ENCODE results near the gene SPTLC3.

DNA sequence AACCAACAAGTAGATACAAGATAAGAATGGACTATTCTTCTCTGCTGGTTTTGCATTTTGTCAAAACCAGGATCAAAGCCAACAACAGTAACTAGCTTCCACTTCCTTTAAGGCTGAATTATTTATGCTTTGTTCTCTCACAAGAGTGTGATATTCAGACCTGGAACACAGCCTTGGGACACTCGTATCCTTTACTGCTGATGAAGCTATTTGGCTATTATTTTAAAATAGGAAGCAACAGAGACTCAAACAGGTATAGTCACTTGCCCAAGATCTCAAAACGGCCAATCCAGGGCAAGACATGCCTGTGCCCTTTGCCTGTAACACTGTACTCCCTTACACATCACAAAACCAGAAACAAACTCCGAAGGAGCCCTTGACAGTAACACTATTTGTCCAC lies 19.9 kb downstream of the SPTLC3 start:
- no peak for TF ChIP-seq YY1 (IDR thresholded peaks at IDR 0.05; ENCODE audit: low read depth)
- TF ChIP-seq CTCF (IDR thresholded peaks at IDR 0.05) = no peak
- TF ChIP-seq NFIC (IDR thresholded peaks at IDR 0.05; ENCODE audit: borderline replicate concordance) = no peak
- TF ChIP-seq ELF1 (IDR thresholded peaks at IDR 0.05) = no peak
- TF ChIP-seq PBX3 (IDR thresholded peaks at IDR 0.05) = no peak
- no peak for TF ChIP-seq RFX5 (IDR thresholded peaks at IDR 0.05; ENCODE audit: low read length)
- no peak for TF ChIP-seq POLR2AphosphoS5 (IDR thresholded peaks at IDR 0.05; ENCODE audit: low read depth, low read length)
- TF ChIP-seq ZBTB33 (IDR thresholded peaks at IDR 0.05; ENCODE audit: borderline replicate concordance, low read depth) = no peak
- TF ChIP-seq JUND (IDR thresholded peaks at IDR 0.05) = no peak
- TF ChIP-seq NRF1 (IDR thresholded peaks at IDR 0.05; ENCODE audit: low read depth, low read length) = no peak
- TF ChIP-seq, protein P1, sequence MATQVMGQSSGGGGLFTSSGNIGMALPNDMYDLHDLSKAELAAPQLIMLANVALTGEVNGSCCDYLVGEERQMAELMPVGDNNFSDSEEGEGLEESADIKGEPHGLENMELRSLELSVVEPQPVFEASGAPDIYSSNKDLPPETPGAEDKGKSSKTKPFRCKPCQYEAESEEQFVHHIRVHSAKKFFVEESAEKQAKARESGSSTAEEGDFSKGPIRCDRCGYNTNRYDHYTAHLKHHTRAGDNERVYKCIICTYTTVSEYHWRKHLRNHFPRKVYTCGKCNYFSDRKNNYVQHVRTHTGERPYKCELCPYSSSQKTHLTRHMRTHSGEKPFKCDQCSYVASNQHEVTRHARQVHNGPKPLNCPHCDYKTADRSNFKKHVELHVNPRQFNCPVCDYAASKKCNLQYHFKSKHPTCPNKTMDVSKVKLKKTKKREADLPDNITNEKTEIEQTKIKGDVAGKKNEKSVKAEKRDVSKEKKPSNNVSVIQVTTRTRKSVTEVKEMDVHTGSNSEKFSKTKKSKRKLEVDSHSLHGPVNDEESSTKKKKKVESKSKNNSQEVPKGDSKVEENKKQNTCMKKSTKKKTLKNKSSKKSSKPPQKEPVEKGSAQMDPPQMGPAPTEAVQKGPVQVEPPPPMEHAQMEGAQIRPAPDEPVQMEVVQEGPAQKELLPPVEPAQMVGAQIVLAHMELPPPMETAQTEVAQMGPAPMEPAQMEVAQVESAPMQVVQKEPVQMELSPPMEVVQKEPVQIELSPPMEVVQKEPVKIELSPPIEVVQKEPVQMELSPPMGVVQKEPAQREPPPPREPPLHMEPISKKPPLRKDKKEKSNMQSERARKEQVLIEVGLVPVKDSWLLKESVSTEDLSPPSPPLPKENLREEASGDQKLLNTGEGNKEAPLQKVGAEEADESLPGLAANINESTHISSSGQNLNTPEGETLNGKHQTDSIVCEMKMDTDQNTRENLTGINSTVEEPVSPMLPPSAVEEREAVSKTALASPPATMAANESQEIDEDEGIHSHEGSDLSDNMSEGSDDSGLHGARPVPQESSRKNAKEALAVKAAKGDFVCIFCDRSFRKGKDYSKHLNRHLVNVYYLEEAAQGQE (IDR thresholded peaks at IDR 0.05; ENCODE audit: low read depth, low read length) = no peak
- no peak for TF ChIP-seq TAF1 (IDR thresholded peaks at IDR 0.05; ENCODE audit: borderline replicate concordance, low read depth, low read length)

Data from SK-N-SH (cell line).